Right ventricle myocardium superior (tissue), 1 donor: ENCODE data around the gene KDSR. TPM values are rescaled to one million over a fixed set of nuclear protein-coding genes. Genes with fewer than 3 reads are reported as not detected.

Experiments used
- ATAC-seq: fragments of 200-7000 bp; cut with Tn5 transposase; one replicate; pipeline ENCODE4 v1.9.1; 2020; ENCODE audit warnings: mild to moderate bottlenecking; ENCODE audit not compliant: poor library complexity
- DNase-seq: peaks from one replicate; pipeline ENCODE4 v3.0.0-alpha.2; 2020
- intact Hi-C: fragments of 100-400 bp; cut with DNase I; formaldehyde crosslinking; loops from one replicate; pipeline ENCODE4 v1.11.2; 2022
- total RNA-seq: library from RNA; stranded (reverse); fragmentation: NEBNext Ultra II Directional; extraction: Animal tissue kit (Norgen Biotek cat#: 25700); gene quantifications from one replicate; pipeline ENCODE4 v1.2.1, GENCODE V29; 2021
- donor health status: DM: no; HTN: yes; CAD: no; lungs with severe emphysema.

Gene KDSR
- total RNA-seq, 1 donor from 2014 or later: 29.2 TPM

- DNase-seq: no peak
- no peak for ATAC-seq
- intact Hi-C loops: no loop called here
These were observed 52.8 kb downstream of the KDSR start for GRCh38 chr18:63314062-63314790.

GRCh38 chr18:63313396-63313917 lies 53.5 kb downstream of the KDSR start:
- DNase-seq (no peak), ATAC-seq (no peak)
- intact Hi-C loops: no loop called here

GRCh38 chr18:63312737-63313395 lies 54.1 kb downstream of the KDSR start:
- ATAC-seq (no peak), DNase-seq (no peak)
- intact Hi-C loops: no loop called here

GRCh38 chr18:63312019-63312409 lies 55.0 kb downstream of the KDSR start:
- intact Hi-C loops: no loop called here
- ATAC-seq (no peak), DNase-seq (no peak)

- intact Hi-C loops: no loop called here
- ATAC-seq (no peak), DNase-seq (no peak)
These were observed 55.6 kb downstream of the KDSR start for GRCh38 chr18:63311118-63312018.

- DNase-seq: no peak
- ATAC-seq: no peak
- intact Hi-C loops: no loop called here
These were observed 57.6 kb downstream of the KDSR start for GRCh38 chr18:63309422-63309821.

GRCh38 chr18:63307551-63308200 lies 59.3 kb downstream of the KDSR start:
- intact Hi-C loops: no loop called here
- ATAC-seq: peak; percentile 79
- no peak for DNase-seq

- DNase-seq (no peak), ATAC-seq (no peak)
- intact Hi-C loops: no loop called here
These were observed 60.0 kb downstream of the KDSR start for GRCh38 chr18:63306819-63307550.

GRCh38 chr18:63306249-63306648 lies 60.8 kb downstream of the KDSR start:
- no peak for DNase-seq
- intact Hi-C loops: no loop called here
- ATAC-seq: no peak

GRCh38 chr18:63303547-63303946 lies 63.5 kb downstream of the KDSR start:
- ATAC-seq (no peak), DNase-seq (no peak)
- intact Hi-C loops: no loop called here

- ATAC-seq: no peak
- no peak for DNase-seq
- intact Hi-C loops: no loop called here
These were observed 64.2 kb downstream of the KDSR start for GRCh38 chr18:63302636-63303405.

GRCh38 chr18:63302220-63302619 lies 64.8 kb downstream of the KDSR start:
- ATAC-seq (no peak), DNase-seq (no peak)
- intact Hi-C loops: no loop called here

GRCh38 chr18:63301434-63301833 lies 65.6 kb downstream of the KDSR start:
- no peak for ATAC-seq
- intact Hi-C loops: no loop called here
- peak; percentile 50 for DNase-seq

GRCh38 chr18:63299837-63300745 lies 66.9 kb downstream of the KDSR start:
- no peak for DNase-seq
- intact Hi-C loops: no loop called here
- ATAC-seq: no peak

GRCh38 chr18:63298400-63299365 lies 68.3 kb downstream of the KDSR start:
- DNase-seq (no peak), ATAC-seq (no peak)
- intact Hi-C loops: no loop called here
